HG03095 (cell line): ENCODE results near the gene SLC24A4.
"Not testable (repeated sequence)": the region's sequence is repeated elsewhere in the genome, so short reads cannot be mapped to it uniquely, and the experiment has no call there.

ENCODE experiments used
- ATAC-seq: cut with Tn5 transposase; IDR thresholded peaks from one replicate; pipeline ENCODE4 v1.9.1; 2021; ENCODE audit warnings: moderate library complexity; ENCODE audit not compliant: unreplicated experiment

SLC24A4 gene

DNA sequence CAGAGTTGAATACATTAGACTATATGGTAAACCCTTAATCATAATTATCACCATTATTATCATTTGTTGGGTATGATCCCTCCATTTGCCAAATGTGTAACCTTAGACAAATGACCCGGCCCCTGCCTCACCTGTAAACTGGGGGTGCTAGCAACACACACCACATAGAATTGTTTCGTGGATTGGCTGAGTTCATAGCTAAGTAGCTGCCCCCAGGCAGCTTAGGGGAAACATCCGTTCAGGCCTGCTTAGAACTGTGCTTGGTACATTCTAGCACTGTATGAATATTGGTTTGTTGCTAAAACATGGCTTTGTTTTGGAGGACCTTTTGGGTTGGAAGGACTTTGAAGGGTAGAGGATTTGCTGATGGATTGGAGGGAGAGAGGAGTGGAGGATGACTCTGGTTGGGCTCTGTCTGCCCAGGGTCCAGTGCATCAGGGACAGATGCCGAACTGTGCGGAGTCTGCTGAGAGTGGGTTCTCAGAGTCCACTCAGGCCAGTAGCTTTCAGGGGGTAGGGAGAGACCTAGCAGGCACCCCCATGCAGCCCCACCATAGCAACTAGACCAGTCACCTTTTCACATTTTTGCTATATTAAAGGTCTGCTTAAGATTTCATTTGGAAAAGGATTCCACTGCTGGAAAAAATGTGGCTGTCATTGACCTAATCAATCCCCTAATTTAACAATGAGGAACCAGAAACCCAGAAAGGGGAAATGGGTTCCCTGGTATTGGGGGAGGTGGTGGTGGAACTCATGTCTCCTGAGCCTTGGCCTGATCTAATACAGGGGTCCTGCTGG is 192.8 kb downstream of the SLC24A4 start:
- ATAC-seq, result no peak

DNA sequence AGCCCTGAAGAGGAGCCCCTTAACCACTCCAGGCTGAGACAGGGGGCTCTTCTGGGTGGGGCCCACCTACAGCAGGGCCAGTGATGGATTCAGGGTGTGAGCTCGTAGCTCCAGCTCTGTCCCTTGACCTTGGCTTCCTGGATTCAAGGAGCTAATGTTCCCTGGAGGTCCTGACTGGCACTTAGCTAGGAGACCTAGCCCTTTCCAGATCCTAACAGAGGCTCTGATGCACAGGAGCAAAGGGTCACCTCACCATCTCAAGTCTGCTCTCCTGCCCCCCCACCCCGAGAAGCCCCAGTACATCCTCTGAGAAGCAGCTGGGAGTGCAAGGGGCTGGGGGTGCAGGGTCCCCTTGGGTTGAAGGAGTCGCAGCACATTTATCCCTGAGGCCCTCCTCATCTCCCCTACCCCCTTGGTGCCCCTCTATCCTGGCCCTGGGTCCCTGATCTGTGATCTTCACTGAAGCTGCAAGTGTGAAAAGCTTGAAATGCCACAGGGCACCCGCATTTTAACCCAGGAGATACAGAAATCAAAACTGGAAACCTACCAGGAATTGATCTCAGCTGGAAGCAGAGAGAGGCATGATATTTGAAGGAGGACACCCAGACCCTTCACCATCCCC is 193.5 kb downstream of the SLC24A4 start:
- ATAC-seq, result no peak

DNA sequence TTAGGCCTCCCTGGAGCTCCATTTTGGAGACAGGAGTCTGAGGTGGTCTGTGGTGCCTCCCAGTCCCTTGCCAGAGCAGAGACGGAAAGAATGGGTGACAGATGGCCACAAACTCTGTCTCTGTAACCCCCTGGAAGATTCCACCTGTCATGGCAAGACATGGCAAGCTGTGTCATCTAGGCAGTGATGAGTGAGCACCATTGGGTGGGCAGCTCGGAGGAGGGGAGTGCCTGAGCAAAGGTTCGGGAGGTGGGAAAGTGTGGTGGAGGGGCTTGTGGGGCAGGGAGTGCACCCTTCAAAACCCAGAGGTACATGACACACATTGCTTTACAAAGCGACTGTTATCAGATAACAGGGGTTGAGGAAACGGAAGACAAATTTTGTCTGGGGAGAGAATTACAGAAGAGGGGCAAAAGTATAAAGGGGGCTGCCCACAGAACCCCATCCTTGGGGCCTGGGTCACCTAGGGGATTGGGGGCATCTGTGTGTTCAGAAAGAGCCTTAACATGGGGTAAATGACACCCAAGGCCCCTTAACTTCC is 194.1 kb downstream of the SLC24A4 start:
- ATAC-seq, result no peak

DNA sequence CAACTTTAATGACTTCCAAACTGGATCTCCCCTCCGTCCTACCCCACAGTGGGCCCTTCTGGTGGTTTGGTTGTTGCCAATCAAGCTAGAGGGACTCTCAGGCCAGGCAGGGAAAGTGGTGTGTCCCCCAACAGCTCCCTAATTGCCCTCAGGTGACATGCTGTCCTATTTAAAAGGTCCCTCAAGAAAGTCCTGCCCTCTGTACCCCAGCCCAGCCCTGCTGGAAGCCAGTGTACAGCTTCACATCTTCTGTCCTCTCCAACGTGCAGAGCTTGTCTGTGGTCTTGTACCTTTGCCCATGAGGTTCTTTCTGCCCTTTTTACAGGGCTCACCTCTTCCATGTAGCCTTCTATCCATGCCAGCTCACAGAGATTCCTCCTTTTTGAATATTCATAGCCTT is 194.8 kb downstream of the SLC24A4 start:
- no peak for ATAC-seq

DNA sequence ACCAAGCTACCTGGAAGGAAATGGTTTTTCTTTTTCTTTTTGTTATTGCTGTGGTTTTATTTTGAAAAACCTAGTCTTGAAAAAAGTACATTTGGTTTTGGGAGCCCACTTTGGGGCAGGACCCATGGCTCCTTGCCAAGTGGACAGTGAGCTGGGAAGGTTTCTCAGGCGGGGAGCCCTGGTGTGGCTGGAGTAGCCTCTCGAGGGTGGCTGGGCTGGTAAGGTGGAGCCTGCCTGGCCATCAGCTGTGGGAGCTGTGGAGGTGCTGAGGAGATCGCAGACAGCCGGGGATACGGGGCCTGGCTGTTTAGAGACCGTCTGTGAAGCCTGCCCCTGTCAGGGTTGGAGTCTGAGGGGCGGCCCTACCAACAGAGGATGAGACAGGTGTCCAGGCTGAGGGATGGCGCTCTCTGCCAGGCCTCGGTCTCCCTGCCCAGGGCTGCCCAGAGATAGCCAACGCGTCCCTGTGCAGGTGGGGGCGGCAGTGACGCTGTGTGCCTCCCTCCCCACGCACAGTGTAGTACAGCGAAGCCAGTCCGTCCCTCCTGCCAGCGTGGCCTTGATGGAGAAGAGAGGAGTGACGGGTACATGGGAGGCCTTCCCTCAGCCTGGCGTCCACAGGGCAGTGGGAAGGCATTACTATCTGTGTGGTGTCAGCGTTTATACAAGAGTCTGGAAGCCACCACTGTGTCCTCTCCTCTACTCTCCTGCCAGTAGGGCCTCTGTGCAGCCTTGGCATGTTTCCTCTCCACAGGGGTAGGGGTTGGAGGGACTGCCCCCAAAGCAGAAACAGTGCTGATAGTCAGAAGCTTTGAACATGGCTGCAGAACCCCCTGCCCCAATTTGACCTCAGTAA is 196.5 kb downstream of the SLC24A4 start:
- no peak for ATAC-seq

DNA sequence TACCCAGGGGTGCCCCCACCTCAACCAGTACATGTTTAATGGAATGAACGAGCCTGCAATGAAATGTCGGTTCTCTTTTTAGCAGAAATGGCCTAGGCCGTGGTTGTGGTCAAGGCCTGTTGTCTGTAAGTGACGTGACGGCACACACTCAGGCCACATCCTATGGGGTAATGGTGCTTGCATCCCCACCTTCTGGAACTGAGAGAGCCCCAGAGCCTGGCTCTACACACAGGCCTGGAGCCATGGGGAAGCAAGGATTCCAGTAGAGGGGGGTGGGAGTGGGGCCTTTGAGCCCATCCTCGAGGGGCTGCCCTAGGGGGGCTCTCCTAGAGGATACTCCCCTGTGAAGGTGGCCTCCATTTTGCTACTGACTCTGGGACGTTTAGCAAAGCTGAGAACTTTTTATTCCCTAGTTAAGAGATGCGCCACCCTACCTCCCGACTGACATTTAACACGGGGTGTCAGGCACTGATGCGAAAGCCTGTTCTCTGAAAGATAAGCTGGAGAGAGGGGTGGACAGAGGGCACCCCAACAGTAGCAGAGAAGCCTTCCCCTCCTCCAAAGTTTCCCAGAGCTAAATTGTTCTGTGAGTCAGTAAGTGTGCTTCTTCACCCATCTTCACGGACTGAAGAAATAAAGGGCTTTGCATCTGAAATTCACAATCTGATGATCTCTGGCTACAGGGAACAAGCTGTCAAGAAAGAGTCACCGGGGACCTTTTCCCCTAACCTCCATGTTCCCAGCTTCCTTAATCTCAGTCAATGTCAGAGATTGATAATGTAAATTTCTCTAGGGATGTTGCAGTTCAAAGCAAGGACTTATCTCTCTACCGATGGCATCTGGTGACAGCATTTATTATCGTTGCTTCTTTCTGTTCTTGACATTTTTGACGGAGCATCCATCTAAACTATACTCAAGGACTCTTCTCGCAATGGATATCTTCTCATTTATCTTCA is 197.4 kb downstream of the SLC24A4 start:
- ATAC-seq, result no peak

DNA sequence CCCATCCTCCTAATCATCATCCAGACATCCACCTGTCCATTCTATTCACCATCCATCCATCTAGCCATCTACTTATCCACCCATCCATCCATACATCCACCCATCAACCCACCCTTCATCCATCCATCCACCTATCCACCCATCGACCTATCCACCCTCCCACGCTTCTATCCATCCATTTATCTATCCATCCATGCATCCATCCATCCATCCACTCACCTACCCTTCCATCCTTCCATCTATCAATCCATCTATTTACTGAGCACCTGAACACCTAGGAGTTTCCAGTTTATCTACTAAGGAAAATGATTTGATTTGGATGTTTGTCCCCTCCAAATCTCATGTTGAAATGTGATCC is 198.1 kb downstream of the SLC24A4 start:
- no peak for ATAC-seq

DNA sequence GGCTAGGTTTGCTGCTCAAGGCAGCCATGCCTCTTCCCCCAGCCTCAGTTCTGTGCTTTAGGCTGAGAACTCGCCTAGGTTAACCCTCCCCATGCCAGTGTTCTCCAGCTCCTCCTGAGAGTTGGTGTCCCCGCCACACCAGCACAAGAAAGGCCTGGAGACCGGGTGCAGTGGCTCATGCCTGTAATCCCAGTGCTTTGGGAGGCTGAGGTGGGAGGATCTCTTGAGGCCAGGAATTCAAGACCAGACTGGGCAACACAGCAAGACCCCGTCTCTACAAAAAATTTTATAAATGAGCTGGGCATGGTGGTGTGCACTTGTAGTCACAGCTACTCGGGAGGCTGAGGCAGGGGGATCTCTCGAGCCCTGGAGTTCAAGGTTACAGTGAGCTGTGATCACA is 200.8 kb downstream of the SLC24A4 start:
- no peak for ATAC-seq

DNA sequence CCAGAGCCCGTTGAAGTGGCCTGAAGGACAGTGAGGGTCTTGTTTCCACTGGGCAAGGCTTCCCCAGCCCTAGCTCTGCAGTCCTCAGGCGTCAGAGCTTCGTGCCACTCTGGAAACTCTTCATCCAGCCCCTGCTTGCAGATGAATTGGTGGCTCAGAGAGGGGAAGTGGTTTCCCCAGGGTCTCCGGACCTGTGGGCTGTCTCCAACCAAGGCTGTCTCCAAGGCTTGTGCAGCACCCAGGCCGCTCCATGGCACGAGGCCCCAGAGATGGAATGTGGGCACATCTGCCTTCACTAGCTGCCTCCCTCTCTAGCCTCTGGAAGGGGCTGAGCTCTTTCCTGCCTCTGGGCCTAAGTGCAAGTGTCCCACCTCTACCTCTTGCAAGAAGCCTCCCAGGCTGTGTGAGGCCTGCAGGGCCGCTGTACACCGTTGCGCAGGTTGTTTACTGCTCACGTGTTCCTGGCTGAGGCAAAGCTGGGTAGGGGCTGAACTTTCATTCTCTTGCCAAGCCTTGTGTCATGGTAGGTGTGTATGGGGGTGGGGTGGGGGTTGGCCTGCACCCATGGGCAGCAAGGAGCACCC is 201.7 kb downstream of the SLC24A4 start:
- ATAC-seq, result no peak

DNA sequence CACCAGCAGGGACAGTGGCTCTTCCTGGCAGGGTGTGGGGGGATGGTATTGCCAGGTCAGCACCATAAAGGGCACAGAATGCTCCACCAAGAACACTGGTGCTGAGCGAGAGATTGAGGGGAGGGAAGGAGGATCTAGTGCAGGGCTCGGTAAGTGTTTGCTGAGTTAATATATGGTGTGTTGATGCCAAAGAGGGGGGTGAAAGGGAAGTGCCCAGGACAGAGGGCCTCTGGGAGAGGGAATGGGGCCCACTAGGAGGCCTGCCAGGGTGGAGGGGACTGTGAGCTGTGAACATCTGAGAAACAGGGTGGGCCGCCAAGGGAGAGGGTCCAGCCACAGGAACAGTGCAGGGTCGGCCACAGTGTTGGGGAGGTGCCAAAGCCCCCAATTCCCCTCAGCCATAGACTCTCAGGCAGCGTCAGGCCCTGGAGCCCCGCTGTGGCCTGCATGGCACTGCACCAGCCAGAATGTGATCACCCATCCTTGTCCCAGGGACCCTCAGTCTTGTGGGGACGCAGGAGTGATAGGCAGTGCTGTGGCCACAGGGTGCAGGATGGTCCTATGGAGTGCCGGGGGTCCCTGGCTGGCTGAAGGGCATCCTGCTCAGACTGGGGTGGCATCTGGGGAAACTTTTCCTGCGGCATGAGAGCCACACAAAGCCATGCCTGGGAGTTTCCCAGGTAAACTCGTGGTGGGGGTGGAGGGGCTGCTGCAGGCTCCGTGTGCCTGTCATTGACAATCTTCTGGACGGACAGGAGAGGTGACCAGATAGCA is 202.5 kb downstream of the SLC24A4 start:
- no peak for ATAC-seq

DNA sequence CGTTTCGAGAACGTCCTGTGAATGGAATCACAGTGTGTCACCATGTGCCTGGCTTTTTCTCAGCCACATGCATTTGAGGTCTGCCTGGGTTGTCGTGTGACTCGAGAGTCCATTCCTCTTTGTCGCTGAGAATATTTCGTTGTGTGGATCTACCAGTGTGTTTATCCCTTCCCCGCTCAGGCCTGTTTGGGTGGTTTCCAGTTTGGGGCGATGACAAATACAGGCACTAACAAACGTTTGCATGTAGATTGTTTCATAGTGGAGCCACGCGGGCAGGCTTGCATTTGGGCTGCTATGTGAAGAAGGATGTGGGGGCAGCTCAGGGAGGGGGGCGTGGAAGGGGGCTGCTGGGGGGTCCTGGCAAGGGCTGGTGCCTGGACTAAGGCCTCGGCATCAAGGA is 204.8 kb downstream of the SLC24A4 start:
- ATAC-seq, result no peak

DNA sequence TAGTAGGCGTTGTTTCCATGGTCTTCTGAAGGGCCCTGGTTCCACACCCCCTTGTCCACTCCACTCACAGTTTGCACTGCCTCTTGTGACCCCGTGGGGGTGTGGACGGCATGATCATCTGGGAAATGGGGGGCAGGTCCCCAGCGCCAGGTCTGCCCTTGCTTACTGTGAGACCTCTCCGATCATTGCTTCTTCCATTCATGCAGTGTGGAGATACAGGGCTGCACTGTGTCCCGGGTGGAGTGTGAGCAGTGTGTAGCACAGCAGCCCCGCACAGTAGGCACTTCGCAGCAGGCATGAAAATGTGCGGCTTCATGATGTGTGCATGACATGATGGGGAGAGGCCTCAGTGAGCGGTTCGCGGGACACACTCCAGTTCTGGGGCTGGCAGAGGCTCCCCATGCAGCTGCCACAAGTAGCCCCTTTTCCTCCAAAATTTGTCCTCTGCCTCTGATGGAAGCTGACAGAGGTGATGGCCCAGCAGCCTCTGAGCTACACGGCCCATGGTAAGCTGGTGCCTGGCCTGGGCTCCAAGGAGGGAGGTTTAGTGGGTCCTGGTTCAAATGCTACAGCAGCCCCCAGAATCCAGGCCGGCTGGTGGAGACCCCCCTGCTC is 205.6 kb downstream of the SLC24A4 start:
- no peak for ATAC-seq

DNA sequence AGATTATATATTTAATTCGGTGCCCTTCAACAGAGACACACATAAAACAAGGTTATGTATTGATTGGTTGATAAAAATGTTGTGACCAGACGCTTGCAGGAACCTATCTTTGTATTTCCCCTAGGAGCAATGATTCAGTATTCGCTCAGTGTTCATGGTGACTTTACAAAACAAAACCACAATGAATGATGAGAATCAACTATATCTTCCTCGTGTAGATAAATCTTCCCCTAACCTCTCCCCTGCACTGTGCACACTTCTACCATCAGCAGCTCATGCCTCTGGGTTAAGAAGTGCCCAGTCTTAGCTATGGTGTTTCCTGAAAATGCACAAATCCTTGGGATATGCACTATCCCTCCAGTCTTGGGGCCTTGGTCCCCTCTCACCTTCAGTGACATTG is 206.9 kb downstream of the SLC24A4 start:
- ATAC-seq, result no peak

DNA sequence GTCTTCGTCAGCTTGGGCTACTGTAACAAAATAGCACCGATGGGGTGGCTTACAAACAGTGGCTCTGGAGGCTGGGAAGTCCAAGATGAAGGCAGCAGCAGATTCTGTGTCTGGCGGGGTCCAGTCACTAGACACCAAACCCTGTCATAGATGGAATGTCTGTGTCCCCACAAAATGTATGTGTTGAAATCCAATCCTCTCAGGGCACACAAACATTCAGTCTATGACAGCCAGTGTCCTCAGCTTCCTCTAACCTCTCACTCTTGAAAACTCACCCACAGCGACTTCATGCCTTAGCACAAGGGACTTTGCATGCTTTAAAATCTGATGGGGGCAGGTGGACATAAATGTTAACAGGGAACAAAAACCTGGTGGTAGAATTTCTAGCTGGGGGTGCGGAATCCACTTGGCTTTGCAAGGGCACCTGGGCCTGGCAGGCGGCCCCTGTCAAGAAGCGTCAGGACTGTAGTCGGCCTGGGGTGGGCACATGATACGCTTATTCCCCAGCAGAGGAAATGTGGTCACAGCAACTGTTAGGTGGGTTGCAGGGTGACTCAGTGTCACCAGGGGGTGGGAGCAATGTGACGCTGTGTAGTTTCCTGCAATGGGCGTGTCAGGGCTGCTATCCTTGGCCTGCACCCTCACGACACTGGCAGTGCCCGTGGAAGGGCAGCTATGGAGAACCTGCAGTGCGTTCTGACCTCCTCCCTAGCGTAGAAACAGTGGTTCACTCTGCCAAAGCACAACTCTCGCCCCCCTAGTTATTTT is 208.3 kb downstream of the SLC24A4 start:
- ATAC-seq, result no peak

DNA sequence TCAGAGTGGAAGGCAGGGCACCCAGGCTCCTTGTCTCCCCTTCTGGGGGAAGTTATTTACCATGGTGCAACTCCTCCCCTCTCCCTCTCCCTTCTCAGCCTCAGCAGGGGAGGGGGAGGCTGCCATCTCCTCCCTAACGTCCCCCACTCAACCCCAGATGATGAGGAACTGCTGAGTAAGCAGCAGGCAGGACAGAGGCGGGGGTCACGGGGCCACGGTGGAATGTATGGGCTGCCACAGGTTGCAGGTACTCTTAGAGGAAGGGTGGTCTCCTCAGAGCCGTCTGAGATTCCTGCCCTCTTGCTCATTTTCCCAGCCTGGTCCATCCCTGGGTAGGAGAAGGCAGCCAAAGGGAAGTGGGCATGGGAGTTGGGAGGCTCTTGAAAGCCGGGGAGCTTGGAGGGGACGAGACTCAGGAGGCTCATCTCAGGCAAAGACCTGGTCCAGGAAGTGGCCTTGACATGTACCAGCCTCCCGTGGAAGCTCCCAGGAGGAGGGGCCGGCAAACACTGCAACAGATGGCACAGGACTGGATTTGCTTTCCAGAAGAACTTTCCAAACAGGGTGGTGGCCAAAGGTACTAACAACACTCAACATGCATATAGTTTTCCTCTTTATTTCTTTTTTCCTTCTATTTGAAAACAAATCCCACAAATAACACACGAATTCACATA is 209.7 kb downstream of the SLC24A4 start:
- no peak for ATAC-seq

DNA sequence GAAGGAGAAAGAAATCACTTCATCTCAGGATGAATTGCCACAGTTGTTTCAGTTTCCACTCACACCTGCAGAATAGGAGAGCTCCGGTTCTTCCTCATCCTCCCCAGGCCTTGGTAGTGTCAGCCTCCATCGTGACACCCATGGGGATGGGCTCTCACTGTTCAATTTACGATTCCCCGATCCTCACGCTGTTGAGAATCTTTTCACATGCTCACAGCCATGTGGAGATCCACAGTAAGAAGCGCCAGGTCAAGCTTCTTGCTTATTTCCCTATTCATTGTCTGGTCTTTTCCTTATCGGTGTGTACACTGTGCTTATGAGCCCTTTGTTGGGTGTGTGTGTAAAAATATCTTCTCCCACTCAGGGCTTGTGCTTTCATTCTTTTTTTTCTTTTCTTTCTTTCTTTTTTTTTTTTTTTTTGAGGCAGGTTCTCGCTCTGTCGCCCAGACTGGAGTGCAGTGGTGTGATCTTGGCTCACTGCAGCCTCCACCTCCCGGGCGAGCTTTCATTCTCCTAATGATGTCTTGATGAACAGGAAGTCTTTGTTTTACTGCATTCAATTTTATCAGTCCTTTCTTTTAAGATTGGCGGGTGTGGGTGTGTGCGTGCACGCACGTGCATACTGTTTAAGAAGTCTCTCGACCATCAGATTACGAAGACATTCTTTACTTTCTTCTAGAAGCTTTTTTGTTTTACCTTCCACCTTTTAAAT is 212.1 kb downstream of the SLC24A4 start:
- no peak for ATAC-seq

DNA sequence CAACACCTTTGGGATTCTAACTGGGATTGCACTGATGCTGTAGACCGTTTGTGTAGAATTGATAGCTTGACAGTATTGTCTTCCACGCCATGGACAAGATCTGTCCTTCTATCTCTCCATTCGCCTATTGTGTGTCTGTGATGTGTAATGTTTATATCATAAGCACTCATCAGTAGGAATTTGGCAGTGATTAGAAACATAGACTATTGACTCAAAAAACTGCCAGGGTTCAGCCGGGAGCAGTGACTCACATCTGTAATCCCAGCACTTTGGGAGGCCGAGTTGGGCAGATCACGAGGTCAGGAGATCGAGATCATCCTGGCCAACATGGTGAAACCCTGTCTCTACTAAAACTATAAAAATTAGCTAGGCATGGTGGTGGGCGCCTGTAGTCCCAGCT is 213.3 kb downstream of the SLC24A4 start:
- ATAC-seq, result not testable (repeated sequence)
